Measurements from ENCODE around the gene KASH5.

The KASH5 gene

GRCh38 chr19:49396738-49397505, 8.9 kb downstream of the KASH5 start:
- DNase-seq, result no peak

- no peak for DNase-seq
Observed at GRCh38 chr19:49398001-49398615, 10.1 kb downstream of the KASH5 start.

GRCh38 chr19:49398931-49399330, 10.9 kb downstream of the KASH5 start:
- DNase-seq, result no peak

- DNase-seq, result no peak
Observed at GRCh38 chr19:49400029-49400428, 12.0 kb downstream of the KASH5 start.

GRCh38 chr19:49403404-49404187, 15.5 kb downstream of the KASH5 start:
- DNase-seq, result peak; percentile 85

- DNase-seq, result no peak
Observed at GRCh38 chr19:49407079-49407478, 19.0 kb downstream of the KASH5 start.

- no peak for DNase-seq
Observed at GRCh38 chr19:49407482-49408015, 19.5 kb downstream of the KASH5 start.

GRCh38 chr19:49408816-49409440, 20.9 kb downstream of the KASH5 start:
- DNase-seq, result no peak

- DNase-seq, result peak; percentile 10
Observed at GRCh38 chr19:49409441-49410029, 21.5 kb downstream of the KASH5 start.

GRCh38 chr19:49411681-49412326, 23.8 kb downstream of the KASH5 start:
- DNase-seq, result no peak

GRCh38 chr19:49413348-49413747, 25.3 kb downstream of the KASH5 start:
- no peak for DNase-seq

GRCh38 chr19:49414256-49414655, 26.2 kb downstream of the KASH5 start:
- DNase-seq, result no peak

GRCh38 chr19:49415102-49415809, 27.2 kb downstream of the KASH5 start:
- no peak for DNase-seq

GRCh38 chr19:49415810-49416200, 27.8 kb downstream of the KASH5 start:
- DNase-seq, result no peak

GRCh38 chr19:49417088-49417487, 29.0 kb downstream of the KASH5 start:
- DNase-seq, result no peak

GRCh38 chr19:49418511-49418910, 30.5 kb downstream of the KASH5 start:
- DNase-seq, result no peak

GRCh38 chr19:49419173-49419572, 31.1 kb downstream of the KASH5 start:
- DNase-seq, result no peak

GRCh38 chr19:49420227-49420626, 32.2 kb downstream of the KASH5 start:
- no peak for DNase-seq

- peak; percentile 62 for DNase-seq
Observed at GRCh38 chr19:49421039-49421877, 33.2 kb downstream of the KASH5 start.

GRCh38 chr19:49421878-49422202, 33.8 kb downstream of the KASH5 start:
- DNase-seq, result no peak
